Measurements from ENCODE around the gene BAZ1A.

- TF ChIP-seq REST (IDR thresholded peaks at IDR 0.05; ENCODE audit: insufficient read depth in 1 of 2, low read depth in 2 of 2, low read length in 2 of 2) (no peak), POLR2AphosphoS5 (IDR thresholded peaks at IDR 0.05; ENCODE audit: low read depth, low read length) (no peak)
Measured at GRCh38 chr14:34794941-34795340, 80.2 kb downstream of the BAZ1A start.
